SK-N-SH treated with all-trans-retinoic acid at 6 μM for 48 hours (cell line): Measurements from ENCODE around the gene C19orf44.

Experiments
- ATAC-seq: fragments of 200-7000 bp; cut with Tn5 transposase; 3 replicates; pipeline ENCODE4 v1.9.1; 2020; ENCODE audit warnings: mild to moderate bottlenecking, moderate library complexity
- BACH2 ChIP-seq: fragments of 250-450 bp; sonication (Bioruptor Pico); IDR thresholded peaks from 2 replicates; pipeline ENCODE4 v1.9.0; 2021; ENCODE audit warnings: mild to moderate bottlenecking, borderline replicate concordance
- CSDC2 ChIP-seq: fragments of 250-450 bp; sonication (Bioruptor Pico); IDR thresholded peaks from 2 replicates; pipeline ENCODE4 v1.5.0; 2020; ENCODE audit warnings: mild to moderate bottlenecking, moderate library complexity
- ESRRG ChIP-seq: fragments of 250-450 bp; sonication (Bioruptor Pico); IDR thresholded peaks from 2 replicates; pipeline ENCODE4 v1.6.1; 2021; ENCODE audit warnings: mild to moderate bottlenecking
- GLIS3 ChIP-seq: fragments of 250-450 bp; sonication (Bioruptor Pico); IDR thresholded peaks from 2 replicates; pipeline ENCODE4 v1.5.0; 2020; ENCODE audit warnings: mild to moderate bottlenecking, moderate library complexity
- ISL1 ChIP-seq: fragments of 250-450 bp; sonication (Bioruptor Pico); IDR thresholded peaks from 2 replicates; pipeline ENCODE4 v2.1.2; 2022; ENCODE audit warnings: mild to moderate bottlenecking, moderate library complexity
- OSR1 ChIP-seq: fragments of 250-450 bp; sonication (Bioruptor Pico); IDR thresholded peaks from 2 replicates; pipeline ENCODE4 v1.8.0; 2022; ENCODE audit warnings: moderate library complexity, mild to moderate bottlenecking, inconsistent platforms
- PATZ1 ChIP-seq: fragments of 250-450 bp; sonication (Bioruptor Pico); IDR thresholded peaks from 2 replicates; pipeline ENCODE4 v1.8.0; 2020; ENCODE audit warnings: mild to moderate bottlenecking, moderate library complexity, borderline replicate concordance
- POU6F1 ChIP-seq: fragments of 250-450 bp; sonication (Bioruptor Pico); IDR thresholded peaks from 2 replicates; pipeline ENCODE4 v1.8.0; 2021; ENCODE audit warnings: low read depth, mild to moderate bottlenecking, moderate library complexity, borderline replicate concordance
- PPARA ChIP-seq: fragments of 250-450 bp; sonication (Bioruptor Pico); IDR thresholded peaks from 2 replicates; pipeline ENCODE4 v1.5.0; 2020; ENCODE audit warnings: mild to moderate bottlenecking, borderline replicate concordance
- RARB ChIP-seq: fragments of 250-450 bp; sonication (Bioruptor Pico); IDR thresholded peaks from 2 replicates; pipeline ENCODE4 v1.8.0; 2021; ENCODE audit warnings: mild to moderate bottlenecking, moderate library complexity
- SNAI2 ChIP-seq: fragments of 250-450 bp; sonication (Bioruptor Pico); IDR thresholded peaks from 2 replicates; pipeline ENCODE4 v1.5.0; 2020; ENCODE audit warnings: mild to moderate bottlenecking, moderate library complexity
- TCF4 ChIP-seq: fragments of 250-450 bp; sonication (Bioruptor Pico); IDR thresholded peaks from 2 replicates; pipeline ENCODE4 v1.8.0; 2021; ENCODE audit warnings: mild to moderate bottlenecking, moderate library complexity, borderline replicate concordance
- TOX ChIP-seq: fragments of 250-450 bp; sonication (Bioruptor Pico); IDR thresholded peaks from 2 replicates; pipeline ENCODE4 v1.8.0; 2021; ENCODE audit warnings: mild to moderate bottlenecking, moderate library complexity, borderline replicate concordance
- TSHZ2 ChIP-seq: fragments of 250-450 bp; sonication (Bioruptor Pico); IDR thresholded peaks from 2 replicates; pipeline ENCODE4 v1.5.0; 2020; ENCODE audit warnings: mild to moderate bottlenecking, moderate library complexity
- ZC3H10 ChIP-seq: fragments of 250-450 bp; sonication (Bioruptor Pico); IDR thresholded peaks from 2 replicates; pipeline ENCODE4 v1.5.1; 2021; ENCODE audit warnings: mild to moderate bottlenecking, moderate library complexity
- ZFP3 ChIP-seq: fragments of 250-450 bp; sonication (Bioruptor Pico); IDR thresholded peaks from 2 replicates; pipeline ENCODE4 v1.5.0; 2020; ENCODE audit warnings: mild to moderate bottlenecking, moderate library complexity
- ZFP30 ChIP-seq: fragments of 450-650 bp; formaldehyde crosslinking; IDR thresholded peaks from 2 replicates; pipeline ENCODE4 v1.5.0; 2022; ENCODE audit warnings: mild to moderate bottlenecking, moderate library complexity
- ZNF565 ChIP-seq: fragments of 450-650 bp; formaldehyde crosslinking; conservative IDR thresholded peaks from 2 replicates; pipeline ENCODE4 v1.5.0; 2020; ENCODE audit warnings: low read depth, mild to moderate bottlenecking, moderate library complexity
- ZNF70 ChIP-seq: fragments of 450-650 bp; formaldehyde crosslinking; IDR thresholded peaks from 2 replicates; pipeline ENCODE4 v1.5.0; 2020; ENCODE audit warnings: mild to moderate bottlenecking, moderate library complexity
- ZNF8 ChIP-seq: fragments of 450-650 bp; formaldehyde crosslinking; IDR thresholded peaks from 2 replicates; pipeline ENCODE4 v1.5.0; 2020; ENCODE audit warnings: mild to moderate bottlenecking, moderate library complexity

C19orf44 gene

GRCh38 chr19:16527971-16528521 lies 31.9 kb downstream of the C19orf44 start:
- ATAC-seq: peak; percentile 32; the same call in 2 of the 3 replicates
- TF ChIP-seq TOX (no peak), TSHZ2 (CRISPR knock-in tag) (no peak), ZFP3 (CRISPR knock-in tag) (no peak), POU6F1 (CRISPR knock-in tag) (no peak), RARB (no peak), CSDC2 (CRISPR knock-in tag) (no peak), BACH2 (no peak), ISL1 (CRISPR knock-in tag) (no peak), ZFP30 (CRISPR knock-in tag) (no peak), TCF4 (no peak)

- no peak for ATAC-seq
- TF ChIP-seq ZFP3 (CRISPR knock-in tag) (no peak), OSR1 (no peak), POU6F1 (CRISPR knock-in tag) (no peak), TSHZ2 (CRISPR knock-in tag) (no peak), ZC3H10 (CRISPR knock-in tag) (no peak), RARB (no peak), PPARA (CRISPR knock-in tag) (no peak), ZNF70 (CRISPR knock-in tag) (no peak), ISL1 (CRISPR knock-in tag) (no peak), ZNF565 (CRISPR knock-in tag) (no peak), ZFP30 (CRISPR knock-in tag) (no peak)
Measured at GRCh38 chr19:16529466-16530144, 33.4 kb downstream of the C19orf44 start.

- TF ChIP-seq GLIS3 (CRISPR knock-in tag) (no peak), ZNF70 (CRISPR knock-in tag) (no peak), SNAI2 (CRISPR knock-in tag) (no peak), PATZ1 (CRISPR knock-in tag) (no peak), OSR1 (no peak), TOX (no peak), ZFP30 (CRISPR knock-in tag) (no peak), ZNF8 (CRISPR knock-in tag) (no peak), ZC3H10 (CRISPR knock-in tag) (no peak), ZNF565 (CRISPR knock-in tag) (no peak), BACH2 (no peak), CSDC2 (CRISPR knock-in tag) (no peak), ESRRG (CRISPR knock-in tag) (no peak)
- no peak for ATAC-seq
Measured at GRCh38 chr19:16530540-16531379, 34.6 kb downstream of the C19orf44 start.
